Neural cell (in vitro differentiated cells): ENCODE results near the gene EMILIN2. TPM values are rescaled to one million over a fixed set of nuclear protein-coding genes. Genes with fewer than 3 reads are reported as not detected.

Source experiments
- H2AFZ ChIP-seq: fragments of 200-600, 300-800 bp; sonication (generic), shearing (Covaris generic); 2 replicates; pipeline ENCODE4 v1.6.0; 2014; ENCODE audit warnings: low read depth, mild to moderate bottlenecking, antibody characterized with exemption, low read length, moderate library complexity
- H3F3A ChIP-seq: fragments of 200-600 bp; shearing (Covaris generic); 2 replicates; pipeline ENCODE4 v1.6.1; 2016; ENCODE audit warnings: mild to moderate bottlenecking, moderate library complexity, mixed read lengths, antibody characterized with exemption, low read length; ENCODE audit not compliant: insufficient read depth, poor library complexity, severe bottlenecking
- H3K27ac ChIP-seq: fragments of 200-600, 300-800 bp; sonication (generic), shearing (Covaris generic); 2 replicates; pipeline ENCODE4 v1.5.1; 2014; ENCODE audit warnings: mild to moderate bottlenecking, low read length, moderate library complexity
- H3K27me3 ChIP-seq: fragments of 300-800, 200-600 bp; sonication (generic), shearing (Covaris generic); 2 replicates; pipeline ENCODE4 v1.6.0; 2014; ENCODE audit warnings: mild to moderate bottlenecking, low read depth, low read length, moderate library complexity; ENCODE audit not compliant: insufficient read depth
- H3K36me3 ChIP-seq: fragments of 300-800, 200-600 bp; sonication (generic), shearing (Covaris generic); 2 replicates; pipeline ENCODE4 v1.5.1; 2014; ENCODE audit warnings: mild to moderate bottlenecking, antibody characterized with exemption, low read length, moderate library complexity; ENCODE audit not compliant: insufficient read depth
- H3K4me2 ChIP-seq: fragments of 300-800, 200-600 bp; sonication (generic), shearing (Covaris generic); 2 replicates; pipeline ENCODE4 v1.6.0; 2014; ENCODE audit warnings: mild to moderate bottlenecking, low read length
- H3K4me3 ChIP-seq: fragments of 300-800, 200-600 bp; sonication (generic), shearing (Covaris generic); 2 replicates; pipeline ENCODE4 v1.5.1; 2014; ENCODE audit warnings: mild to moderate bottlenecking, low read length, moderate library complexity
- H3K79me2 ChIP-seq: fragments of 200-600 bp; shearing (Covaris generic); replicated peaks from 2 replicates; pipeline ENCODE4 v1.6.0; 2014; ENCODE audit warnings: mild to moderate bottlenecking, low read length, moderate library complexity; ENCODE audit not compliant: insufficient read depth
- H3K9ac ChIP-seq: fragments of 300-800, 200-600 bp; sonication (generic), shearing (Covaris generic); 2 replicates; pipeline ENCODE4 v1.6.1; 2016; ENCODE audit warnings: mild to moderate bottlenecking, low read length, mixed read lengths
- H3K9me2 ChIP-seq: fragments of 200-600 bp; shearing (Covaris generic); 2 replicates; pipeline ENCODE4 v1.6.1; 2016; ENCODE audit warnings: mild to moderate bottlenecking, low read length, mixed read lengths; ENCODE audit not compliant: insufficient read depth
- H3K9me3 ChIP-seq: fragments of 200-600, 300-800 bp; sonication (generic), shearing (Covaris generic); 2 replicates; pipeline ENCODE4 v1.6.1; 2016; ENCODE audit warnings: mild to moderate bottlenecking, mixed run types, low read length, moderate library complexity, mixed read lengths
- H4K20me1 ChIP-seq: fragments of 200-600 bp; shearing (Covaris generic); 2 replicates; pipeline ENCODE4 v1.6.1; 2016; ENCODE audit warnings: mild to moderate bottlenecking, mixed run types; ENCODE audit not compliant: insufficient read depth
- CTCF ChIP-seq: fragments of 450-650 bp; IDR thresholded peaks from 2 replicates; pipeline ENCODE4 v1.5.1; 2014; ENCODE audit warnings: antibody characterized with exemption, mild to moderate bottlenecking, moderate library complexity; ENCODE audit not compliant: poor library complexity, severe bottlenecking
- EP300 ChIP-seq: fragments of 450-650 bp; conservative IDR thresholded peaks from 2 replicates; pipeline ENCODE4 v1.6.1; 2014; ENCODE audit warnings: antibody characterized with exemption, mild to moderate bottlenecking, moderate library complexity; ENCODE audit not compliant: poor library complexity, severe bottlenecking
- EZH2 ChIP-seq: fragments of 200-600, 300-800 bp; shearing (Covaris generic), sonication (generic); IDR thresholded peaks from 2 replicates; pipeline ENCODE4 v1.6.1; 2014; ENCODE audit warnings: antibody characterized with exemption, low read length, borderline replicate concordance, mild to moderate bottlenecking; ENCODE audit not compliant: insufficient read depth, poor library complexity, severe bottlenecking
- MXI1 ChIP-seq: fragments of 450-650 bp; conservative IDR thresholded peaks from 2 replicates; pipeline ENCODE4 v1.6.1; 2014; ENCODE audit warnings: antibody characterized with exemption, mild to moderate bottlenecking; ENCODE audit not compliant: poor library complexity, severe bottlenecking
- POLR2AphosphoS5 ChIP-seq: IDR thresholded peaks from 2 replicates; pipeline ENCODE4 v1.6.1; 2012
- RAD21 ChIP-seq: fragments of 450-650 bp; conservative IDR thresholded peaks from 2 replicates; pipeline ENCODE4 v1.6.1; 2014; ENCODE audit warnings: antibody characterized with exemption, mild to moderate bottlenecking, moderate library complexity
- REST ChIP-seq: IDR thresholded peaks from 2 replicates; pipeline ENCODE4 v1.6.1; 2012; ENCODE audit warnings: borderline replicate concordance
- SMC3 ChIP-seq: fragments of 450-650 bp; conservative IDR thresholded peaks from 2 replicates; pipeline ENCODE4 v1.6.1; 2014; ENCODE audit warnings: antibody characterized with exemption, mild to moderate bottlenecking, moderate library complexity; ENCODE audit not compliant: poor library complexity
- TAF1 ChIP-seq: IDR thresholded peaks from 2 replicates; pipeline ENCODE4 v1.6.1; 2012; ENCODE audit warnings: low read depth
- polyA plus RNA-seq: library from polyadenylated mRNA; depleted of rRNA; stranded (reverse); fragments of >200 nt; gene quantifications from 2 replicates; pipeline ENCODE4 v1.2.3, GENCODE V29; 2014

Gene EMILIN2
- polyA plus RNA-seq, 1 donor from 2014 or later, result not detected

GRCh38 chr18:2839202-2839601 is 7.6 kb upstream of the EMILIN2 start:
- Histone ChIP-seq H4K20me1 (no peaks in the 10 kb centered on the region), H3K9ac (no peak overlapping the region), H3K36me3 (no peaks in the 10 kb centered on the region), H3K9me3 (no peaks in the 10 kb centered on the region), H3K9me2 (no peaks in the 10 kb centered on the region), H3F3A (no peaks in the 10 kb centered on the region), H3K27me3 (no peaks in the 10 kb centered on the region), H3K27ac (no peak overlapping the region), H3K4me2 (no peak overlapping the region), H2AFZ (no peak overlapping the region), H3K79me2 (no peaks in the 10 kb centered on the region), H3K4me3 (no peak overlapping the region)
- TF ChIP-seq SMC3 (no peak), CTCF (no peak), POLR2AphosphoS5 (no peak), EZH2 (no peak), EP300 (no peak), TAF1 (no peak), RAD21 (no peak), MXI1 (no peak)

- H4K20me1 ChIP-seq, result no peaks in the 10 kb centered on the region
- H3K4me2 ChIP-seq, result no peak overlapping the region
- H3F3A ChIP-seq, result no peaks in the 10 kb centered on the region
- no peaks in the 10 kb centered on the region for H3K36me3 ChIP-seq
- H3K79me2 ChIP-seq, result no peaks in the 10 kb centered on the region
- no peak for TF ChIP-seq SMC3
- H3K9me3 ChIP-seq, result no peaks in the 10 kb centered on the region
- peaks cover 10% of the 10 kb centered on the region for H3K27me3 ChIP-seq
- H3K9me2 ChIP-seq, result no peaks in the 10 kb centered on the region
- H3K4me3 ChIP-seq, result no peak overlapping the region
- H3K9ac ChIP-seq, result no peak overlapping the region
- no peak overlapping the region for H2AFZ ChIP-seq
- no peak overlapping the region for H3K27ac ChIP-seq
Measured at GRCh38 chr18:2840521-2840920, 6.3 kb upstream of the EMILIN2 start.

- H3K27me3 ChIP-seq, result peaks cover 36% of the 10 kb centered on the region
Measured at GRCh38 chr18:2843146-2843545, 3.7 kb upstream of the EMILIN2 start.

More at GRCh38 chr18:2843146-2843545, 3.7 kb upstream of the EMILIN2 start:
- Histone ChIP-seq H3K4me2 (no peak overlapping the region), H3K36me3 (no peaks in the 10 kb centered on the region), H3K9ac (no peak overlapping the region), H3F3A (no peaks in the 10 kb centered on the region), H3K9me2 (no peaks in the 10 kb centered on the region), H3K9me3 (no peaks in the 10 kb centered on the region), H3K27ac (no peak overlapping the region), H3K4me3 (no peak overlapping the region), H4K20me1 (no peaks in the 10 kb centered on the region), H2AFZ (no peak overlapping the region), H3K79me2 (no peaks in the 10 kb centered on the region)
- TF ChIP-seq CTCF (no peak), TAF1 (no peak), MXI1 (no peak), SMC3 (no peak), EZH2 (no peak), REST (no peak), EP300 (no peak), RAD21 (no peak), POLR2AphosphoS5 (no peak)
